Activated CD8-positive, alpha-beta memory T cell treated with anti-CD3 and anti-CD28 coated beads, Interleukin-2, amount 10 ng/mL, durations not matched to agents 7 days and 5 days (primary cell): ENCODE results near the gene ZNF85. TPM values are rescaled to one million over a fixed set of nuclear protein-coding genes. Genes with fewer than 3 reads are reported as not detected.
A peak's percentile ranks its signal among the peaks of the same experiment; 100 is the strongest.
"Not testable (repeated sequence)": the region's sequence is repeated elsewhere in the genome, so short reads cannot be mapped to it uniquely, and the experiment has no call there.

Experiments
- ATAC-seq: fragments of 150-1000 bp; cut with Tn5 transposase; one replicate; pipeline ENCODE4 v1.10.0; 2021; ENCODE audit warnings: moderate library complexity
- CTCF ChIA-PET: fragments of 350-600 bp; sonication (Branson Sonifier 250); formaldehyde crosslinking; loops from one replicate; lab custom pipeline; 2021; ENCODE audit warnings: antibody characterized with exemption; lab: Charles Lee
- DNase-seq: peaks from one replicate; pipeline ENCODE4 v3.0.0-alpha.2; 2020
- H3K27ac Mint-ChIP-seq: one replicate; pipeline ENCODE4 v1.8.0; 2021; ENCODE audit warnings: mild to moderate bottlenecking, mixed read lengths
- H3K27me3 Mint-ChIP-seq: one replicate; pipeline ENCODE4 v1.8.0; 2021; ENCODE audit warnings: mixed read lengths
- H3K36me3 Mint-ChIP-seq: one replicate; pipeline ENCODE4 v1.8.0; 2021; ENCODE audit warnings: mild to moderate bottlenecking, mixed read lengths
- H3K4me1 Mint-ChIP-seq: one replicate; pipeline ENCODE4 v1.8.0; 2021; ENCODE audit warnings: mixed read lengths
- H3K4me3 Mint-ChIP-seq: one replicate; pipeline ENCODE4 v1.8.0; 2021; ENCODE audit warnings: mild to moderate bottlenecking, moderate library complexity, mixed read lengths
- H3K9me3 Mint-ChIP-seq: one replicate; pipeline ENCODE4 v1.8.0; 2022; ENCODE audit warnings: low read depth, mixed read lengths
- total RNA-seq, 2 experiments: library from RNA; stranded (reverse); gene quantifications; one replicate each; pipeline ENCODE4 v1.2.3, GENCODE V29; 2021

The ZNF85 gene
- total RNA-seq: 10 to 100 TPM; 15.4 to 20.6 TPM

- peaks cover 44% of the 10 kb centered on the region for H3K36me3 Mint-ChIP-seq
- no peaks in the 10 kb centered on the region for H3K27me3 Mint-ChIP-seq
- H3K4me1 Mint-ChIP-seq: peaks cover 24% of the 10 kb centered on the region
- CTCF ChIA-PET: interaction anchor here (1.2 kb wide), 1 partner anchor 97 kb away, joined by 4 read pairs; the partner anchor contains the start of gene ZNF430
- H3K4me3 Mint-ChIP-seq: peak within 1 kb of the TSS; percentile 96
- DNase-seq (peak; percentile 97), ATAC-seq (peak; percentile 99)
- peaks cover 5% of the 10 kb centered on the region for H3K9me3 Mint-ChIP-seq
- H3K27ac Mint-ChIP-seq: peak within 1 kb of the TSS; percentile 99
These were observed at the start of gene ZNF85 for GRCh38 chr19:20923077-20923871. TSS of gene ZNF85 (plus strand) at chr19:20923251. CDS start at chr19:20923401, 150 bp downstream.

GRCh38 chr19:20879501-20879900, 43.5 kb upstream of the ZNF85 start:
- H3K9me3 Mint-ChIP-seq: peaks cover 88% of the 10 kb centered on the region
- no peak for DNase-seq
- H3K27me3 Mint-ChIP-seq: no peaks in the 10 kb centered on the region
- CTCF ChIA-PET: no interaction called here
- no peak overlapping the region for H3K4me3 Mint-ChIP-seq
- no peak for ATAC-seq
- H3K36me3 Mint-ChIP-seq: peaks cover 15% of the 10 kb centered on the region
- no peaks in the 10 kb centered on the region for H3K4me1 Mint-ChIP-seq
- H3K27ac Mint-ChIP-seq: no peak overlapping the region

GRCh38 chr19:20912973-20913372, 10.1 kb upstream of the ZNF85 start:
- CTCF ChIA-PET: no interaction called here
- Mint-ChIP-seq H3K4me1 (no peaks in the 10 kb centered on the region), H3K27ac (no peak overlapping the region), H3K9me3 (peaks cover 76% of the 10 kb centered on the region), H3K4me3 (no peak overlapping the region), H3K36me3 (peaks cover 19% of the 10 kb centered on the region), H3K27me3 (no peaks in the 10 kb centered on the region)
- DNase-seq (no peak), ATAC-seq (no peak)

GRCh38 chr19:20925481-20925880, 2.4 kb downstream of the ZNF85 start:
- Mint-ChIP-seq H3K9me3 (peaks cover 8% of the 10 kb centered on the region), H3K27me3 (no peaks in the 10 kb centered on the region), H3K27ac (no peak overlapping the region), H3K4me3 (no peak overlapping the region), H3K4me1 (peaks cover 24% of the 10 kb centered on the region), H3K36me3 (peaks cover 57% of the 10 kb centered on the region)
- CTCF ChIA-PET: no interaction called here
- DNase-seq (no peak), ATAC-seq (no peak)

- CTCF ChIA-PET: no interaction called here
- H3K4me3 Mint-ChIP-seq: no peak overlapping the region
- no peak overlapping the region for H3K27ac Mint-ChIP-seq
- H3K9me3 Mint-ChIP-seq: peaks cover 11% of the 10 kb centered on the region
- no peaks in the 10 kb centered on the region for H3K27me3 Mint-ChIP-seq
- DNase-seq (no peak), ATAC-seq (no peak)
- peaks cover 24% of the 10 kb centered on the region for H3K4me1 Mint-ChIP-seq
- H3K36me3 Mint-ChIP-seq: peaks cover 63% of the 10 kb centered on the region
These were observed 3.7 kb downstream of the ZNF85 start for GRCh38 chr19:20926796-20927195.

- CTCF ChIA-PET: no interaction called here
- Mint-ChIP-seq H3K36me3 (peaks cover 71% of the 10 kb centered on the region), H3K27ac (no peak overlapping the region), H3K4me3 (no peak overlapping the region), H3K9me3 (peaks cover 11% of the 10 kb centered on the region), H3K4me1 (peaks cover 15% of the 10 kb centered on the region), H3K27me3 (no peaks in the 10 kb centered on the region)
- ATAC-seq (no peak), DNase-seq (no peak)
These were observed 5.3 kb downstream of the ZNF85 start for GRCh38 chr19:20928371-20928770.

GRCh38 chr19:20936322-20936947, 13.4 kb downstream of the ZNF85 start:
- H3K4me3 Mint-ChIP-seq, H3K27me3 Mint-ChIP-seq, CTCF ChIA-PET, H3K4me1 Mint-ChIP-seq, ATAC-seq, H3K27ac Mint-ChIP-seq, DNase-seq: not testable (repeated sequence)
- Mint-ChIP-seq H3K9me3 (peaks cover 14% of the 10 kb centered on the region), H3K36me3 (peaks cover 79% of the 10 kb centered on the region)

GRCh38 chr19:20952561-20953095, 29.6 kb downstream of the ZNF85 start:
- ATAC-seq, CTCF ChIA-PET, H3K27me3 Mint-ChIP-seq, H3K4me3 Mint-ChIP-seq, H3K27ac Mint-ChIP-seq, DNase-seq, H3K4me1 Mint-ChIP-seq: not testable (repeated sequence)
- peaks cover 28% of the 10 kb centered on the region for H3K36me3 Mint-ChIP-seq
- peaks cover 22% of the 10 kb centered on the region for H3K9me3 Mint-ChIP-seq

GRCh38 chr19:20964798-20965197, 41.7 kb downstream of the ZNF85 start:
- H3K4me1 Mint-ChIP-seq: no peaks in the 10 kb centered on the region
- ATAC-seq (no peak), DNase-seq (no peak)
- H3K4me3 Mint-ChIP-seq: no peak overlapping the region
- no peak overlapping the region for H3K27ac Mint-ChIP-seq
- H3K36me3 Mint-ChIP-seq: no peaks in the 10 kb centered on the region
- CTCF ChIA-PET: no interaction called here
- peaks cover 4% of the 10 kb centered on the region for H3K9me3 Mint-ChIP-seq
- H3K27me3 Mint-ChIP-seq: no peaks in the 10 kb centered on the region

- Mint-ChIP-seq H3K9me3 (peaks cover 1% of the 10 kb centered on the region), H3K27me3 (no peaks in the 10 kb centered on the region), H3K36me3 (no peaks in the 10 kb centered on the region), H3K27ac (no peak overlapping the region), H3K4me1 (no peaks in the 10 kb centered on the region), H3K4me3 (no peak overlapping the region)
- ATAC-seq (no peak), DNase-seq (no peak)
- CTCF ChIA-PET: no interaction called here
These were observed 45.0 kb downstream of the ZNF85 start for GRCh38 chr19:20968092-20968491.

GRCh38 chr19:20969498-20969897, 46.4 kb downstream of the ZNF85 start:
- Mint-ChIP-seq H3K4me1 (peaks cover 2% of the 10 kb centered on the region), H3K27ac (no peak overlapping the region), H3K9me3 (peaks cover 1% of the 10 kb centered on the region), H3K27me3 (no peaks in the 10 kb centered on the region), H3K4me3 (no peak overlapping the region), H3K36me3 (no peaks in the 10 kb centered on the region)
- no peak for ATAC-seq
- CTCF ChIA-PET: no interaction called here
- DNase-seq: no peak

GRCh38 chr19:20969898-20970297, 46.8 kb downstream of the ZNF85 start:
- H3K9me3 Mint-ChIP-seq: peaks cover 1% of the 10 kb centered on the region
- DNase-seq (no peak), ATAC-seq (no peak)
- H3K4me1 Mint-ChIP-seq: peaks cover 2% of the 10 kb centered on the region
- no peak overlapping the region for H3K27ac Mint-ChIP-seq
- CTCF ChIA-PET: no interaction called here
- H3K36me3 Mint-ChIP-seq: no peaks in the 10 kb centered on the region
- no peaks in the 10 kb centered on the region for H3K27me3 Mint-ChIP-seq
- no peak overlapping the region for H3K4me3 Mint-ChIP-seq

- peaks cover 12% of the 10 kb centered on the region for H3K9me3 Mint-ChIP-seq
- not testable (repeated sequence) for H3K4me3 Mint-ChIP-seq, H3K27me3 Mint-ChIP-seq, DNase-seq, H3K36me3 Mint-ChIP-seq, ATAC-seq, H3K27ac Mint-ChIP-seq, H3K4me1 Mint-ChIP-seq
- CTCF ChIA-PET: interaction anchor here (0.9 kb wide), 1 partner anchor 166 kb away, joined by 3 read pairs; no protein-coding TSS in a partner anchor
These were observed 69.7 kb downstream of the ZNF85 start for GRCh38 chr19:20992788-20993187.
